WTC11 (cell line): ENCODE data around the gene NUAK1. TPM values are rescaled to one million over a fixed set of nuclear protein-coding genes. Genes with fewer than 3 reads are reported as not detected.

Experiments used
- ATAC-seq: fragments of 200-7000 bp; cut with Tn5 transposase; 2 replicates; pipeline ENCODE4 v1.10.0; 2021; ENCODE audit warnings: mild to moderate bottlenecking, moderate library complexity
- CTCF ChIA-PET: fragments of 300-600 bp; sonication (Branson Sonifier 250); formaldehyde crosslinking; loops from one replicate; lab custom pipeline; 2021; ENCODE audit warnings: antibody characterized with exemption; lab: Charles Lee
- POLR2A ChIA-PET: fragments of 350-600 bp; sonication (Branson Sonifier 250); formaldehyde crosslinking; loops from one replicate; lab custom pipeline; 2021; ENCODE audit warnings: antibody characterized with exemption; lab: Charles Lee
- DNase-seq: peaks from one replicate; pipeline ENCODE4 v3.0.0; 2021; ENCODE audit warnings: low spot score
- H3K27ac Mint-ChIP-seq: 2 replicates; pipeline ENCODE4 v1.8.0; 2021; ENCODE audit warnings: mixed read lengths
- H3K27me3 Mint-ChIP-seq: 2 replicates; pipeline ENCODE4 v1.8.0; 2021; ENCODE audit warnings: low read depth, mild to moderate bottlenecking, moderate library complexity, mixed read lengths
- H3K36me3 Mint-ChIP-seq: 2 replicates; pipeline ENCODE4 v1.8.0; 2021; ENCODE audit warnings: mixed read lengths
- H3K4me1 Mint-ChIP-seq: 2 replicates; pipeline ENCODE4 v1.8.0; 2022; ENCODE audit warnings: mixed read lengths
- H3K4me3 Mint-ChIP-seq: 2 replicates; pipeline ENCODE4 v1.8.0; 2021; ENCODE audit warnings: mild to moderate bottlenecking, moderate library complexity, mixed read lengths
- H3K9me3 Mint-ChIP-seq: 2 replicates; pipeline ENCODE4 v1.8.0; 2021; ENCODE audit warnings: mixed read lengths
- ATF1 ChIP-seq: sonication (generic); formaldehyde crosslinking; IDR thresholded peaks from 2 replicates; pipeline ENCODE4 v1.8.1; 2023; ENCODE audit warnings: mild to moderate bottlenecking, moderate library complexity, missing genetic modification reagents
- GABPB1 ChIP-seq: sonication (generic); formaldehyde crosslinking; IDR thresholded peaks from 2 replicates; pipeline ENCODE4 v1.8.1; 2023; ENCODE audit warnings: mild to moderate bottlenecking, missing genetic modification reagents
- MXD4 ChIP-seq: fragments of 250-450 bp; sonication (Bioruptor Pico); IDR thresholded peaks from 2 replicates; pipeline ENCODE4 v1.8.0; 2021; ENCODE audit warnings: mild to moderate bottlenecking, moderate library complexity, borderline replicate concordance
- MYBL2 ChIP-seq: sonication (generic); formaldehyde crosslinking; IDR thresholded peaks from 2 replicates; pipeline ENCODE4 v1.8.1; 2023; ENCODE audit warnings: mild to moderate bottlenecking, moderate library complexity, missing genetic modification reagents
- NFATC4 ChIP-seq: fragments of 250-450 bp; sonication (Bioruptor Pico); IDR thresholded peaks from 2 replicates; pipeline ENCODE4 v1.9.0; 2021; ENCODE audit warnings: mild to moderate bottlenecking
- ZNF138 ChIP-seq: sonication (generic); formaldehyde crosslinking; conservative IDR thresholded peaks from 2 replicates; pipeline ENCODE4 v1.8.1; 2022; ENCODE audit warnings: mild to moderate bottlenecking, moderate library complexity, missing genetic modification reagents
- ZNF232 ChIP-seq: sonication (generic); formaldehyde crosslinking; IDR thresholded peaks from 2 replicates; pipeline ENCODE4 v1.8.0; 2022; ENCODE audit warnings: mild to moderate bottlenecking, missing genetic modification reagents
- ZNF317 ChIP-seq: sonication (generic); formaldehyde crosslinking; IDR thresholded peaks from 2 replicates; pipeline ENCODE4 v1.8.1; 2023; ENCODE audit warnings: low read depth, mild to moderate bottlenecking, moderate library complexity, missing genetic modification reagents, borderline replicate concordance
- ZNF423 ChIP-seq: fragments of 250-450 bp; sonication (Bioruptor Pico); IDR thresholded peaks from 2 replicates; pipeline ENCODE4 v2.1.2; 2022; ENCODE audit warnings: mild to moderate bottlenecking, moderate library complexity
- ZNF671 ChIP-seq: fragments of 250-450 bp; sonication (Bioruptor Pico); IDR thresholded peaks from 2 replicates; pipeline ENCODE4 v1.8.0; 2021; ENCODE audit warnings: mild to moderate bottlenecking
- total RNA-seq: library from RNA; stranded (reverse); gene quantifications from 3 replicates; pipeline ENCODE4 v1.2.3, GENCODE V29; 2021
- TF ChIP-seq, protein P1 (sequence below): sonication (generic); formaldehyde crosslinking; conservative IDR thresholded peaks from 2 replicates; pipeline ENCODE4 v1.8.1; 2023; ENCODE audit warnings: mild to moderate bottlenecking, low read depth, missing genetic modification reagents, moderate library complexity
- TF ChIP-seq, protein P2 (sequence below): fragments of 250-450 bp; sonication (Bioruptor Pico); IDR thresholded peaks from 2 replicates; pipeline ENCODE4 v2.1.2; 2022; ENCODE audit warnings: mild to moderate bottlenecking, moderate library complexity
- TF ChIP-seq, protein P3 (sequence below): sonication (generic); formaldehyde crosslinking; IDR thresholded peaks from 2 replicates; pipeline ENCODE4 v1.8.0; 2022; ENCODE audit warnings: mild to moderate bottlenecking, missing genetic modification reagents
- TF ChIP-seq, protein P4 (sequence below): sonication (generic); formaldehyde crosslinking; IDR thresholded peaks from 2 replicates; pipeline ENCODE4 v1.8.1; 2022; ENCODE audit warnings: low read depth, missing genetic modification reagents, borderline replicate concordance
- TF ChIP-seq, protein P5 (sequence below): fragments of 250-450 bp; sonication (Bioruptor Pico); conservative IDR thresholded peaks from 2 replicates; pipeline ENCODE4 v1.9.0; 2021; ENCODE audit warnings: mild to moderate bottlenecking
- TF ChIP-seq, protein P6 (sequence below): sonication (generic); formaldehyde crosslinking; conservative IDR thresholded peaks from 2 replicates; pipeline ENCODE4 v1.8.1; 2022; ENCODE audit warnings: mild to moderate bottlenecking, missing genetic modification reagents
- TF ChIP-seq, protein P7 (sequence below): sonication (generic); formaldehyde crosslinking; IDR thresholded peaks from 2 replicates; pipeline ENCODE4 v1.8.1; 2023; ENCODE audit warnings: mild to moderate bottlenecking, moderate library complexity, missing genetic modification reagents

NUAK1 gene
- total RNA-seq, 1 experiment from 2014 or later = 15.9 TPM

DNA sequence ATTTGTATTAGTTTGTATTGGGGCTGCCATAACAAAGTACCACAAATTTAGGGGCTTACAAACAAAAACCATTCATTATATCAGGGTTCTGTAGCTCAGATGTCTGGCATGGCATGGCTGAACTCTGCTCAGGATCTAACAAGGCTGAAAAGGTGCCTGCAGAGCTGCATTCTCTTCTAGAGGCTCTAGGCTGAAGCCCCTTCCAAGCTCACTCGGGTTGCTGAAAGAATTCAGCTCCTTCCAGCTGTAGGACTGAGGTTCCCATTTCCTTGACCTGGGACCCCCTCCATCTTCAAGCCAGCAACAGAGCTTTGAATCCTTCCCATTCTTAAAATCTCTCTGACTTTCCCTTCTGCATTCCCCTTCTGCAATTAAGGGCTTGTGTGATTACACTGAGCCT, 90.7 kb downstream of the NUAK1 start (continued):
- TF ChIP-seq, protein P1, sequence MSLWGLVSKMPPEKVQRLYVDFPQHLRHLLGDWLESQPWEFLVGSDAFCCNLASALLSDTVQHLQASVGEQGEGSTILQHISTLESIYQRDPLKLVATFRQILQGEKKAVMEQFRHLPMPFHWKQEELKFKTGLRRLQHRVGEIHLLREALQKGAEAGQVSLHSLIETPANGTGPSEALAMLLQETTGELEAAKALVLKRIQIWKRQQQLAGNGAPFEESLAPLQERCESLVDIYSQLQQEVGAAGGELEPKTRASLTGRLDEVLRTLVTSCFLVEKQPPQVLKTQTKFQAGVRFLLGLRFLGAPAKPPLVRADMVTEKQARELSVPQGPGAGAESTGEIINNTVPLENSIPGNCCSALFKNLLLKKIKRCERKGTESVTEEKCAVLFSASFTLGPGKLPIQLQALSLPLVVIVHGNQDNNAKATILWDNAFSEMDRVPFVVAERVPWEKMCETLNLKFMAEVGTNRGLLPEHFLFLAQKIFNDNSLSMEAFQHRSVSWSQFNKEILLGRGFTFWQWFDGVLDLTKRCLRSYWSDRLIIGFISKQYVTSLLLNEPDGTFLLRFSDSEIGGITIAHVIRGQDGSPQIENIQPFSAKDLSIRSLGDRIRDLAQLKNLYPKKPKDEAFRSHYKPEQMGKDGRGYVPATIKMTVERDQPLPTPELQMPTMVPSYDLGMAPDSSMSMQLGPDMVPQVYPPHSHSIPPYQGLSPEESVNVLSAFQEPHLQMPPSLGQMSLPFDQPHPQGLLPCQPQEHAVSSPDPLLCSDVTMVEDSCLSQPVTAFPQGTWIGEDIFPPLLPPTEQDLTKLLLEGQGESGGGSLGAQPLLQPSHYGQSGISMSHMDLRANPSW = no peak
- TF ChIP-seq ZNF317 = no peak
- TF ChIP-seq GABPB1 (CRISPR knock-in tag) = no peak
- TF ChIP-seq, protein P2, sequence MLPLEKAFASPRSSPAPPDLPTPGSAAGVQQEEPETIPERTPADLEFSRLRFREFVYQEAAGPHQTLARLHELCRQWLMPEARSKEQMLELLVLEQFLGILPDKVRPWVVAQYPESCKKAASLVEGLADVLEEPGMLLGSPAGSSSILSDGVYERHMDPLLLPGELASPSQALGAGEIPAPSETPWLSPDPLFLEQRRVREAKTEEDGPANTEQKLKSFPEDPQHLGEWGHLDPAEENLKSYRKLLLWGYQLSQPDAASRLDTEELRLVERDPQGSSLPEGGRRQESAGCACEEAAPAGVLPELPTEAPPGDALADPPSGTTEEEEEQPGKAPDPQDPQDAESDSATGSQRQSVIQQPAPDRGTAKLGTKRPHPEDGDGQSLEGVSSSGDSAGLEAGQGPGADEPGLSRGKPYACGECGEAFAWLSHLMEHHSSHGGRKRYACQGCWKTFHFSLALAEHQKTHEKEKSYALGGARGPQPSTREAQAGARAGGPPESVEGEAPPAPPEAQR (CRISPR knock-in tag) = no peak
- TF ChIP-seq NFATC4 = no peak
- no peak for TF ChIP-seq MXD4 (CRISPR knock-in tag)

DNA sequence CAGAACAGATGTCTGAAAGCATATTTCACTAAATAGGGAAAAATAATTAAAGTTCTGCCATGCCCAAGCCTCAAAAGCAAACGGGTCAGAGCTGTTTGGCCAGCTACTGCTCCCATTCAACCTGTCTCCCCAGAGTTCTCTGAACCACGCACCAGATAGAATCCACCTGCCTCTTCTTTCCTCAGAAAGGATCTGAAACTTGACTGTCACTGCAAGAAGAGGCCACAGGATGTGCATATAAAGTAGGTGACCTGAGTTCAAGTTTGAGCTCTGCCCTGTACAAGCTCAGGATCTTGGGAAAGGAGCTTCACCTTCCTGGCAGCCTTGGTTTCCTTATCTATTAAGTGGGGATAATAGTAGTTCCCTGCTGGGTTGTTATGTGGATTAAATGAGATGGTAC, 91.8 kb downstream of the NUAK1 start:
- no peak for ATAC-seq
- Mint-ChIP-seq H3K27me3 (no peaks in the 10 kb centered on the region), H3K4me3 (no peak overlapping the region)
- CTCF ChIA-PET = no interaction called here
- POLR2A ChIA-PET = no interaction called here
- TF ChIP-seq ZNF317 (no peak), ZNF232 (no peak)
- TF ChIP-seq, protein P3, sequence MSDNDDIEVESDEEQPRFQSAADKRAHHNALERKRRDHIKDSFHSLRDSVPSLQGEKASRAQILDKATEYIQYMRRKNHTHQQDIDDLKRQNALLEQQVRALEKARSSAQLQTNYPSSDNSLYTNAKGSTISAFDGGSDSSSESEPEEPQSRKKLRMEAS = no peak
- TF ChIP-seq, all 79 proteins: peak for 0
- no peaks in the 10 kb centered on the region for H3K9me3 Mint-ChIP-seq
- H3K4me1 Mint-ChIP-seq = peaks cover 4% of the 10 kb centered on the region; the same call in 1 of the 2 replicates
- DNase-seq = no peak
- H3K36me3 Mint-ChIP-seq = no peaks in the 10 kb centered on the region
- no peak overlapping the region for H3K27ac Mint-ChIP-seq

DNA sequence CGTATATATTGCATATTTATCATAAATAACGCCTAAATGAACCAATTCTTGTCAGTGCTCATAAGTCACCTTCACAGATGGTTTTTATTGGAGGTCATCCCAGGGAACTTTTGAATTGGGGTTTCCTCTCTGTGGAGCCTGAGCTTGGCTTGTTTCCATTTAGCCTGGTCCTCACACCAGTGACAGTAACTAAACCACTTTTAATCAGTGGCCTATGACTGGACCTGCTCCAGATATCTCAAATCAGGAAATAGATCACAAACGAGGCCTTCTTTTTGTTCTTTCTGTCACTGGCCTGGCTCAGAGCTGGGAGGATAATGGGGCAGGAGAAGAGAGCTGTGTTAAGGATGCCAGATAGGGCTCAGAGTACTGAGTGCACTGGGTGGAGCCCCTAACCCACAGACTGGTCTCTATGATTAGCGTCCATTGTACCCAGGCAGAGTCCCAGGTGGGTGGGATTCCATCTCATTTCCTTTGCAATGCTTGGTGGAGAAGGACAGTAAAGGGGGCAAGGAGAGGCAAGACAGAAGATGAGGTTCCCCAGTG, 92.4 kb downstream of the NUAK1 start:
- ATAC-seq = no peak
- H3K27ac Mint-ChIP-seq = no peak overlapping the region
- no peak overlapping the region for H3K4me3 Mint-ChIP-seq
- POLR2A ChIA-PET = no interaction called here
- DNase-seq = no peak
- H3K27me3 Mint-ChIP-seq = no peaks in the 10 kb centered on the region
- CTCF ChIA-PET = no interaction called here
- peaks cover 4% of the 10 kb centered on the region; the same call in 1 of the 2 replicates for H3K4me1 Mint-ChIP-seq
- no peaks in the 10 kb centered on the region for H3K9me3 Mint-ChIP-seq
- TF ChIP-seq, protein P4, sequence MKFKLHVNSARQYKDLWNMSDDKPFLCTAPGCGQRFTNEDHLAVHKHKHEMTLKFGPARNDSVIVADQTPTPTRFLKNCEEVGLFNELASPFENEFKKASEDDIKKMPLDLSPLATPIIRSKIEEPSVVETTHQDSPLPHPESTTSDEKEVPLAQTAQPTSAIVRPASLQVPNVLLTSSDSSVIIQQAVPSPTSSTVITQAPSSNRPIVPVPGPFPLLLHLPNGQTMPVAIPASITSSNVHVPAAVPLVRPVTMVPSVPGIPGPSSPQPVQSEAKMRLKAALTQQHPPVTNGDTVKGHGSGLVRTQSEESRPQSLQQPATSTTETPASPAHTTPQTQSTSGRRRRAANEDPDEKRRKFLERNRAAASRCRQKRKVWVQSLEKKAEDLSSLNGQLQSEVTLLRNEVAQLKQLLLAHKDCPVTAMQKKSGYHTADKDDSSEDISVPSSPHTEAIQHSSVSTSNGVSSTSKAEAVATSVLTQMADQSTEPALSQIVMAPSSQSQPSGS (CRISPR knock-in tag) = no peak
- TF ChIP-seq ZNF138 (CRISPR knock-in tag) (no peak), ZNF671 (CRISPR knock-in tag) (no peak), MYBL2 (CRISPR knock-in tag) (no peak), NFATC4 (no peak), ATF1 (CRISPR knock-in tag) (no peak), ZNF423 (CRISPR knock-in tag) (no peak)
- TF ChIP-seq, protein P5, sequence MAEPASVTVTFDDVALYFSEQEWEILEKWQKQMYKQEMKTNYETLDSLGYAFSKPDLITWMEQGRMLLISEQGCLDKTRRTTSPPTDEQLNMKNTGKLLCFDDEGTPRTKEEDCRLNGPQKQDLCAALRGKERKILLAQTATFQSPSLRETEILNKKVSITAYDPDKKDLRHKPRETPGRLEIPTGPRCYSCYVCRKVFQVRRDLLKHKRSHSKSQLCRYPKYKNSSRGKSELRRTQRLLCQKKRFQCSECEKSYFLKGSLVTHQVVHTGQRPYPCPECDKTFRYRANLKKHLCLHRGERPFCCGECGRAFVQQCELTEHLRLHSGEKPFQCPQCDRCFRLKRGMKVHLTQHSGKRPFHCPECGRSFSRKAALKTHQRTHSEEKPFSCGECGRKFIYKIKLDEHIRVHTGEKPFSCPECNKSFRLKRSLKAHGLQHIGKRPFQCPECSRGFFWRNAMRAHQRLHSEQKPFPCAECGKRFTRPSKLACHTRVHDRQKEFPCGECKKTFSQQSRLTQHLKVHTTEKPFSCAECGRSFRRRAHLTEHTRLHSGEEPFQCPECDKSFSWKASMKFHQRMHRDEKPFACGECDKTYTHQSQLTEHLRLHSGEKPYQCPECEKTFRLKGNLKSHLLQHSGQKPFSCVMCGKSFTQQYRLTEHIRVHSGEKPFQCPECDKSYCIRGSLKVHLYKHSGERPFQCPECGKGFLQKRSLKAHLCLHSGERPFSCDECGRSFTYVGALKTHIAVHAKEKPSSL (CRISPR knock-in tag) = no peak
- TF ChIP-seq, protein P6, sequence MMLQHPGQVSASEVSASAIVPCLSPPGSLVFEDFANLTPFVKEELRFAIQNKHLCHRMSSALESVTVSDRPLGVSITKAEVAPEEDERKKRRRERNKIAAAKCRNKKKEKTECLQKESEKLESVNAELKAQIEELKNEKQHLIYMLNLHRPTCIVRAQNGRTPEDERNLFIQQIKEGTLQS (CRISPR knock-in tag) = no peak
- TF ChIP-seq, protein P7, sequence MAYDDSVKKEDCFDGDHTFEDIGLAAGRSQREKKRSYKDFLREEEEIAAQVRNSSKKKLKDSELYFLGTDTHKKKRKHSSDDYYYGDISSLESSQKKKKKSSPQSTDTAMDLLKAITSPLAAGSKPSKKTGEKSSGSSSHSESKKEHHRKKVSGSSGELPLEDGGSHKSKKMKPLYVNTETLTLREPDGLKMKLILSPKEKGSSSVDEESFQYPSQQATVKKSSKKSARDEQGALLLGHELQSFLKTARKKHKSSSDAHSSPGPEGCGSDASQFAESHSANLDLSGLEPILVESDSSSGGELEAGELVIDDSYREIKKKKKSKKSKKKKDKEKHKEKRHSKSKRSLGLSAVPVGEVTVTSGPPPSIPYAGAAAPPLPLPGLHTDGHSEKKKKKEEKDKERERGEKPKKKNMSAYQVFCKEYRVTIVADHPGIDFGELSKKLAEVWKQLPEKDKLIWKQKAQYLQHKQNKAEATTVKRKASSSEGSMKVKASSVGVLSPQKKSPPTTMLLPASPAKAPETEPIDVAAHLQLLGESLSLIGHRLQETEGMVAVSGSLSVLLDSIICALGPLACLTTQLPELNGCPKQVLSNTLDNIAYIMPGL (CRISPR knock-in tag) = no peak
- no peaks in the 10 kb centered on the region for H3K36me3 Mint-ChIP-seq
